Stimulated activated naive B cell treated with anti-CD40 and anti-IgM and Interleukin-4, amounts not matched to agents 10 μg/mL and 1 μg/mL and 100 μg/mL, for 72 hours (primary cell): ENCODE data around the gene TMEM243.
A peak's percentile ranks its signal among the peaks of the same experiment; 100 is the strongest.
"Not testable (repeated sequence)": the region's sequence is repeated elsewhere in the genome, so short reads cannot be mapped to it uniquely, and the experiment has no call there.

ENCODE experiments used
- ATAC-seq, 2 donors: fragments of 150-1000 bp; cut with Tn5 transposase; replicated peaks; 2 replicates each; pipeline ENCODE4 v1.10.0; 2021; ENCODE audit warnings: moderate library complexity in 1 of 2
- DNase-seq: peaks from one replicate; pipeline ENCODE4 v3.0.0; 2021
- H3K27ac Mint-ChIP-seq: one replicate; pipeline ENCODE4 v1.8.0; 2022; ENCODE audit warnings: mild to moderate bottlenecking, mixed read lengths
- H3K27me3 Mint-ChIP-seq, 2 donors: one replicate each; pipeline ENCODE4 v1.8.0; 2022; ENCODE audit warnings: mixed read lengths in 2 of 2
- H3K36me3 Mint-ChIP-seq, 2 donors: one replicate each; pipeline ENCODE4 v1.8.0; 2022; ENCODE audit warnings: mixed read lengths in 2 of 2, mild to moderate bottlenecking in 1 of 2
- H3K4me1 Mint-ChIP-seq, 2 donors: one replicate each; pipeline ENCODE4 v1.8.0; 2022; ENCODE audit warnings: mixed read lengths in 2 of 2, mild to moderate bottlenecking in 1 of 2
- H3K4me3 Mint-ChIP-seq, 2 donors: one replicate each; pipeline ENCODE4 v1.8.0; 2022; ENCODE audit warnings: mild to moderate bottlenecking in 2 of 2, mixed read lengths in 2 of 2, moderate library complexity in 1 of 2
- H3K9me3 Mint-ChIP-seq, 2 donors: one replicate each; pipeline ENCODE4 v1.8.0; 2022; ENCODE audit warnings: mixed read lengths in 2 of 2, mild to moderate bottlenecking in 1 of 2

The TMEM243 gene, protein sequence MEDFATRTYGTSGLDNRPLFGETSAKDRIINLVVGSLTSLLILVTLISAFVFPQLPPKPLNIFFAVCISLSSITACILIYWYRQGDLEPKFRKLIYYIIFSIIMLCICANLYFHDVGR

DNA sequence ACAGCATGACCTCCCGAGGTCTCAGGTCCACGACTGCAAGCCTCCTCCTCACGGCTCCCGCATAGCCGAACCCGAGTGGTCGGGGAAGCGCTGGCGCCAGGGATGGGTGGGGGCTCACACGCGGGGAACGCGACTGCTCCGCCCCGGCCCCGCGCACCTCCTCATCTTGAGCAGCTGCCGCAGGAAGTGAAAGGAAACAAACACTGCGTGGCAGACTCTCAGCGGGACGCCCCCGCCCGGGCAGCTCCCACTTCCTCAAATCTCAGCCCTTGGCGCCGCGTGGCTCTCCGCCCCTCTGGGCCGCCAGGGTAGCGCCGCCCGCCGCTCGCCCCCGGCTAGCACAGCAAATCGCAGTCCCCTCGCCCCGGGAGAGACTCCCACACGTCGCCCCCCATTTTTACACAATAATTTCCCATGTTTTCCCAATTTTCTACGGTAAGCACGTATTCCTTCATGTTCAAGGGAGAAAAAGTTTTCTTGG, at the start of gene TMEM243:
Gene TMEM243, minus strand, starts transcription at position 188 of the 481 bp plus-strand sequence. CDS start 229 bp downstream, outside the sequence.
- Mint-ChIP-seq H3K9me3 (no peaks in the 10 kb centered on the region), H3K4me3 (peak within 1 kb of the TSS; percentile 97 to 100), H3K4me1 (peaks cover 15 to 38% of the 10 kb centered on the region in 2 donors), H3K36me3 (peaks cover 20 to 24% of the 10 kb centered on the region in 2 donors), H3K27ac (peak within 1 kb of the TSS; percentile 100), H3K27me3 (no peaks in the 10 kb centered on the region)
- ATAC-seq: peak; percentile 60 to 67
- peak; percentile 93 for DNase-seq

DNA sequence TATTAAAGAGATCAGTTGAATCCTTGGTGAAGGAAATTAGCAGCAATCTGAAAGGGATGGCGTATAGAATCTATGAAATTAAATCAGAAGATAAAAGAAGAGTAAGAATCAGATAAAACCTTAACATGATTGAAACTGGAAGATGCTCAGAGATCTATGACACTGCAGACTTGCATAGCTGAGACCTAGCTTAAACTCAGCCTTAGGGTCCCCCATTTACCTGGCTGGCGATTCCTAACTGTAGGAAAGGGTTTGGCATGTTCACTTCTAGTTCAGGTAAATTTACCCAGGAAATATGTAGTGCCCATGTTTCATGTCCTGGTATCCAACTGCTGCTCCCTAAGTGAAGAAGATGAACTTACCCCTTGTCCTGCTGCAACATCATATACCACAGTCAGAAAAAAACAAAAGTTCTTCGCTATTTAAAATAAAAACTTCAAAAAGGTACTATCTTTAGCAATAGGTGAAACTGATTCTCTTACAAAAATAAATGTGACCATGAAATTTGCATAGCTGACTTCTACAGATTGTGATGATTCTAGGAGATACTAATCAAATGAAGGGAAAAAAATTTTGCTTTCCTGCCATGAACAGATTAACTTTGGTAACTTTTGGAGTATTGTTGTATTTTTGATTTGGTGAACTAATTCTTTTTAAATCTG, 47.8 kb upstream of the TMEM243 start:
- H3K27me3 Mint-ChIP-seq: peaks cover 22 to 37% of the 10 kb centered on the region in 2 donors
- ATAC-seq (no peak), DNase-seq (no peak)
- no peaks in the 10 kb centered on the region for H3K36me3 Mint-ChIP-seq
- no peak overlapping the region for H3K4me3 Mint-ChIP-seq
- H3K27ac Mint-ChIP-seq: no peak overlapping the region
- H3K4me1 Mint-ChIP-seq: peaks cover 2 to 6% of the 10 kb centered on the region in 2 donors
- peaks cover 0 to 7% of the 10 kb centered on the region in 2 donors for H3K9me3 Mint-ChIP-seq

DNA sequence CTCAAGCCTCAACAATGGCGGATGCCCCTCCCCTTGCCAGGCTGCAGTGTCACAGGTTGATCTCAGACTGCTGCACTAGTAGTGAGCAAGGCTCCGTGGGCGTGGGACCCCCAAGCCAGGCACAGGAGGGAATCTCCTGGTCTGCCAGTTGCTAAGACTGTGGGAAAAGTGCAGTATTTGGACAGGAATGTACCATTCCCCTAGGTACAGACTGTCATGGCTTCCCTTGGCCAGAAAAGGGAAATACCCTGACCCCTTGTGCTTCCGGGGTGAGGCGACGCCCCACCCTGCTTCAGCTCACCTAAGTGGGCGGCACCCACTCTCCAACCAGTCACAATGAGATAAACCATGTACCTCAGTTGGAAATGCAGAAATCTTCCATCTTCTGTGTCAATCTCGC, 44.0 kb upstream of the TMEM243 start:
- Mint-ChIP-seq H3K9me3 (peaks cover 0 to 4% of the 10 kb centered on the region in 2 donors), H3K27me3 (peaks cover 21 to 41% of the 10 kb centered on the region in 2 donors), H3K4me1 (peaks cover 5 to 12% of the 10 kb centered on the region in 2 donors), H3K27ac (no peak overlapping the region), H3K36me3 (no peaks in the 10 kb centered on the region), H3K4me3 (no peak overlapping the region)
- no peak for DNase-seq
- ATAC-seq: no peak

DNA sequence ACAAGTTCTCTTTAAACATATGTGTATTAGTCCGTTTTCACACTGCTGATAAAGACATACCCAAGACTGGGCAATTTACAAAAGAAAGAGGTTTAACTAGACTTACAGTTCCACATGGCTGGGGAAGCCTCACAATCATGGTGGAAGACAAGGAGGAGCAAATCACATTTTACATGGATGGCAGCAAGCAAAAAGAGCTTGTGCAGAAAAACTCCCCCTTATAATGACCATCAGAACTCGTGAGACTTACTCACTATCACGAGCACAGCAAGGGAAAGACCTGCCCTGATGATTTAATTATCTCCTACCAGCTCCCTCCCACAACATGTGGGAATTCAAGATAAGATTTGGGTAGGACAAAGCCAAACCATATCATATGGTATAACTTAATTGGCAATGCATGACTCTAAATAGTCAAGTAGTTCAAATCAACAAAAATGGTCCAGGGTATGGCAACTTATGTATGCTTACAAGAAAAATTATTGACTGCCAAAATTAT, 34.1 kb upstream of the TMEM243 start:
- no peak for DNase-seq
- Mint-ChIP-seq H3K4me3 (no peak overlapping the region), H3K9me3 (no peaks in the 10 kb centered on the region), H3K27ac (no peak overlapping the region), H3K27me3 (peaks cover 6 to 36% of the 10 kb centered on the region in 2 donors), H3K4me1 (no peaks in the 10 kb centered on the region), H3K36me3 (peaks cover 0 to 3% of the 10 kb centered on the region in 2 donors)
- no peak for ATAC-seq

DNA sequence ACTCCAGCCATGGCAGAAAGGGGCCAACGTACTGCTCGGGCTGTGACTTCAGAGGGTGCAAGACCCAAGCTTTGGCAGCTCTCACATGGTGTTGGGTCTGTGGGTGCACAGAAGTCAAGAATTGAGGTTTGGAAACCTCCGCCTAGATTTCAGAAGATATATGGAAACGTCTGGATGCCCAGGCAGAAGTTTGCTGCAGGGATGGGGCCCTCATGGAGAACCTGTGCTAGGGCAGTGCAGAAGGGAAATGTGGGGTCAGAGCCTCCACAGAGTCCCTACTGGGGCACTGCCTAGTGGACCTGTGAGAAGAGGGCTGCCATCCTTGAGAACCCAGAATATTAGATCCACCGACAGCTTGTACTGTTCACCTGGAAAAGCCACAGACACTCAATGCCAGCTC, 26.1 kb upstream of the TMEM243 start:
- H3K9me3 Mint-ChIP-seq: peaks cover 9 to 11% of the 10 kb centered on the region in 2 donors
- H3K27me3 Mint-ChIP-seq: peaks cover 6 to 16% of the 10 kb centered on the region in 2 donors
- peaks cover 2 to 10% of the 10 kb centered on the region in 2 donors for H3K36me3 Mint-ChIP-seq
- H3K4me3 Mint-ChIP-seq, H3K27ac Mint-ChIP-seq, H3K4me1 Mint-ChIP-seq, ATAC-seq, DNase-seq: not testable (repeated sequence)

DNA sequence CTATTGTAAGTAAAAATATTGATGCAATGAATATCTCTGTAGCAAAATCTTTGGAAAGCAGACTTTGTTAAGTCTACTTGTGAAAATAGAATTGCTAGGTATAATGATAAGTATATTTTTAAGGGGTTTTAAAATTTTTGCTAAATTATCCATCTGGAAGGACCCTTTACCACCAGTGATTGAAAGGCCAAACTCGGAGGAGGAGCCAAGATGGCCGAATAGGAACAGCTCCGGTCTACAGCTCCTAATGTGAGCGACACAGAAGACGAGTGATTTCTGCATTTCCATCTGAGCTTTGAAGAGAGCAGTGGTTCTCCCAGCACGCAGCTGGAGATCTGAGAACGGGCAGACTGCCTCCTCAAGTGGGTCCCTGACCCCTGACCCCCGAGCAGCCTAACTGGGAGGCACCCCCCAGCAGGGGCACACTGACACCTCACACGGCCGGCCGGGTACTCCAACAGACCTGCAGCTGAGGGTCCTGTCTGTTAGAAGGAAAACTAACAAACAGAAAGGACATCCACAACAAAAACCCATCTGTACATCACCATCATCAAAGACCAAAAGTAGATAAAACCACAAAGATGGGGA, 19.0 kb upstream of the TMEM243 start:
- not testable (repeated sequence) for H3K27ac Mint-ChIP-seq, H3K36me3 Mint-ChIP-seq, ATAC-seq, DNase-seq, H3K9me3 Mint-ChIP-seq, H3K4me3 Mint-ChIP-seq, H3K4me1 Mint-ChIP-seq
- peaks cover 0 to 15% of the 10 kb centered on the region in 2 donors for H3K27me3 Mint-ChIP-seq

DNA sequence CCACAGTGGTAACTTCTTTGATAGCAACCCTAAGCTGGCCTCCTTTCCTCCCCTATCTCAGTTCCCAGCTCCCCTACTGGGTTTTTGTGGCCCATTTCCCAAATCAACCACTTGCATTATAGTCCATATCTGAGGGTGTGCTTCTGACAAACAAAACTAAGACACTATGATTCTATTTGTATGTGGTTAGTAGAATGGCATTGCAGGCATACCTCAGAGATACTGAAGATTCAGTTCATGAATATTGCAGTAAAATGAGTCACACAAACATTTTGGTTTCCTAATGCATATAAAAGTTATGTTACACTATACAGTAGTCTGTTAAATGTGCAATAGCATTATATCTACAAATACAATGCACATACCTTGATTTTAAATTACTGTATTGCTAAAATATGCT, 15.4 kb upstream of the TMEM243 start:
- H3K27me3 Mint-ChIP-seq: peaks cover 4 to 15% of the 10 kb centered on the region in 2 donors
- no peaks in the 10 kb centered on the region for H3K36me3 Mint-ChIP-seq
- ATAC-seq (no peak), DNase-seq (no peak)
- no peak overlapping the region for H3K27ac Mint-ChIP-seq
- H3K9me3 Mint-ChIP-seq: no peaks in the 10 kb centered on the region
- peaks cover 0 to 7% of the 10 kb centered on the region in 2 donors for H3K4me1 Mint-ChIP-seq
- no peak overlapping the region for H3K4me3 Mint-ChIP-seq

DNA sequence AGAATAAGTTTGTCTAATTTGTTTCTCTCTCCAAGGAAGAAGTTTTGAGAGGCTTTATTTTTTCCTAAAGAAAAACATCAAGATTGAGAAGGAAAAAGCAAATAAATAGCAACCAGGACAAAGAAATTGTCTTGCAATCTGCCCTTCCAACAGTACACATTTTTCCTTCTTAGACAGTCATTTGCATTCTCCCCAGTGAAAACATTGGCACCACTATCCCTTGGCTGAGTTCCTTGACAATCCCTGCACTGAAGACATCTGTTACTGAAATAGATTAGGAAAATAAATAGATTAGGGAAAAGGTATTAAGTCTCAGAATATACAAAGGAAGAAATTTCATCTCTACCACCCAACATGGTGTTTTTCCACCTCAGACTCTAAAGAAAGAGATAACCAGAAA, 12.2 kb upstream of the TMEM243 start:
- DNase-seq (no peak), ATAC-seq (no peak)
- peaks cover 3 to 4% of the 10 kb centered on the region in 2 donors for H3K27me3 Mint-ChIP-seq
- H3K4me1 Mint-ChIP-seq: peaks cover 4 to 13% of the 10 kb centered on the region in 2 donors
- H3K27ac Mint-ChIP-seq: no peak overlapping the region
- H3K36me3 Mint-ChIP-seq: no peaks in the 10 kb centered on the region
- H3K4me3 Mint-ChIP-seq: no peak overlapping the region
- no peaks in the 10 kb centered on the region for H3K9me3 Mint-ChIP-seq

DNA sequence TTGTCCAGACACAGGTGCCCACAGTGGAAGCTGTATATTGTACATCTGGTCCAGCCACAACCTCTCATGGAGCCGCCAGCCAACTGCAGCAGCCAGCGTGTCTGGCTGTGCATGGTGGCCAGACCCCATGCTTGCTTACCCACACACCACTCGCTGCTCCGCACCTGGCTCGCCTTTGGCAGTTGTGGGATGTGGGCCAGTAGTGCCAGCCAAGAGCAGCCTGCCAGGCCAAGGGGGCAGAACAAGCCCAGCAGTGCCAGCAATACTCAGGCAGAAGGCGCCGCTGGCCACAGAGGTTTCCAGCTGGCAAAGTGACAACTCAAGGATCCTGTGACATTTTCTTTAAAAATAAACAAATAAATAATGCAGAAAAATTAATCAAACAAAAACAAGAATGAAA, 11.7 kb upstream of the TMEM243 start:
- no peaks in the 10 kb centered on the region for H3K36me3 Mint-ChIP-seq
- H3K27ac Mint-ChIP-seq: no peak overlapping the region
- H3K9me3 Mint-ChIP-seq: no peaks in the 10 kb centered on the region
- no peak overlapping the region for H3K4me3 Mint-ChIP-seq
- peaks cover 0 to 4% of the 10 kb centered on the region in 2 donors for H3K27me3 Mint-ChIP-seq
- ATAC-seq (no peak), DNase-seq (no peak)
- peaks cover 9 to 14% of the 10 kb centered on the region in 2 donors for H3K4me1 Mint-ChIP-seq

DNA sequence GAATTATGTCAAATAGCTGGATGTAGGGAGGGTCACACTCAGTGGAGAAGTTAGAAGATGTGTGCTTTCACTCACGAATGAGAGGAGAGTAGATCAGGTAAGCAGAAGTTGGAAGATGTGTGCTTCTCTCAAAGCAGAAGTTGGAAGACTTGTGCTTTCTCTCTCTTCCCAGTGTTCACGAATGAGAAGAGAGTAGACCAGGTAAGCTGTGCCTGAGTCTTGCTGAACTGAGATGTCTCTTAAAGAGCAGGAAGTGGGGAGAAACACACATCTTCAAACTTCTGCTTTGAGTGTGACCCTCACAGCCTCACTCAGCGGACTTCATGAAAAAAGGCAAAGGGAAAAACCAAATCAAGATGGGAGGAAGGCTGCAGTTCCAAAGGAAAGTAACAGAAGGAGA, 7.0 kb upstream of the TMEM243 start:
- no peaks in the 10 kb centered on the region for H3K9me3 Mint-ChIP-seq
- ATAC-seq: peak; percentile 70 to 77
- no peak overlapping the region for H3K27ac Mint-ChIP-seq

DNA sequence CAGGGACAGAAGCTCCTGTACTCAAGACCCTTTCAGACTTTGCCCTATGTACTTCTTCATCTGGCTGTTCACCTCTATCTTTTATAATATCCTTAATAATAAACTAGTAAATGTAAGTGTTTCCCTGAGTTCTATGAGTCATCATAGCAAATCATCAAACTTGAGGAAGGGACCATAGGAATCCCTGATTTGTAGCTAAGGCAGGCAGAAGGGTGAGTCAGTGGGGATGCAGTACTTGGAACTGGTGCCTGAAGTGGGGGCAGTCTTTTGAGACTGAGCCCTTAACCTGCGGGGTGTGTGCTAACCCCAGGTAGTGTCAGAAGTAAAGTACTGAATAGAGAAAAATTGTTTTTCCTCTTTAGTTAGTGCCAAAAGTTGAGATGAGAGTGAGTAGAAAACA, 6.2 kb upstream of the TMEM243 start:
- Mint-ChIP-seq H3K27me3 (no peaks in the 10 kb centered on the region), H3K4me3 (no peak overlapping the region), H3K36me3 (no peaks in the 10 kb centered on the region), H3K9me3 (no peaks in the 10 kb centered on the region), H3K27ac (no peak overlapping the region), H3K4me1 (peaks cover 17 to 22% of the 10 kb centered on the region in 2 donors)
- ATAC-seq (no peak), DNase-seq (no peak)

More for the DNA sequence above, 7.0 kb upstream of the TMEM243 start:
- no peak overlapping the region for H3K4me3 Mint-ChIP-seq
- no peak for DNase-seq
- no peaks in the 10 kb centered on the region for H3K27me3 Mint-ChIP-seq
- peaks cover 12 to 17% of the 10 kb centered on the region in 2 donors for H3K4me1 Mint-ChIP-seq
- no peaks in the 10 kb centered on the region for H3K36me3 Mint-ChIP-seq

DNA sequence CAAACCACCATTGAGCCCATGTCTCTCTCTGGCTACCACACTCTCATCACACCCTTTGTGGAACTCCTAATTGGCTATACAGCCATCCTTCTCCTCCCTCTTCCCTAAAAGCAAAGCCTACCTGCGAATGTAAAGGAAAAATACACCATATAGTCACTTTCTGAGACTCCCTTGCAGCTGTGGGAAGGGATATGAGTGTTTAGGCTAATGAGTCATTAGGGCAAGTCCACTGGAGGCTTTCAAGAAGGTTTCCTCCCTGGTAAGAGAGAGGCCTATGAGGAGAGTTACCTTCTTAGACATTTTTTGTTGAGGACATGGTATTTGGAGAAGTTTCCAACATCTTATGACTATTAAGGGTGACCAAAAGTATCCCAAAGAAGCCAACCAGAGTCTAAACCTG, 4.1 kb upstream of the TMEM243 start:
- H3K36me3 Mint-ChIP-seq: peaks cover 9 to 14% of the 10 kb centered on the region in 2 donors
- no peak for ATAC-seq
- no peaks in the 10 kb centered on the region for H3K9me3 Mint-ChIP-seq
- DNase-seq: no peak
- H3K27me3 Mint-ChIP-seq: no peaks in the 10 kb centered on the region
- H3K4me1 Mint-ChIP-seq: peaks cover 22 to 38% of the 10 kb centered on the region in 2 donors
- no peak overlapping the region for H3K27ac Mint-ChIP-seq
- no peak overlapping the region for H3K4me3 Mint-ChIP-seq

DNA sequence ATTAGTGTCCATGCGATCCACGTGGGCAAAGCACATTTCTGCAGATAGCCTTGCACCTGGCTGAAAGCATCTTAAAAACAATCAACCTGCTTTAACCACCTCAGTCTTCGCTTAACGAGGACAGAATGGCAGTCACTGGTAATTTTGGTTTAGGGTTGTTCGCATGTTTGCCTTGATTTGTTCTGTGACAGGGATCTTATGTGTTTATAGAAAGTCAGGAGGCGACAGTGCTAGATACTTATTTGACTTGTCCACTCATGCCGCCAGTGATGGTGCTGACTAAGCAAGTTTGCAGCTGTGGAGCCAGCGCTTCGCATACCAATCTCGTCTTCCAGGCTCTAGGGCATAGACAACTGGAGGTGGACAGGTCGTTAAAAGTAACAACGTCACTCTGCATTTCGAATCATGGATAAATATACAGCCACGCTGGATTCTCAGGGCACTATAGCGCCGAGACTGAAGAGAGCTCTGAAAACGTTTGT, 1.2 kb upstream of the TMEM243 start:
- peak overlapping the region; percentile 100 for H3K27ac Mint-ChIP-seq
- H3K27me3 Mint-ChIP-seq: no peaks in the 10 kb centered on the region
- DNase-seq: no peak
- H3K36me3 Mint-ChIP-seq: peaks cover 19 to 24% of the 10 kb centered on the region in 2 donors
- no peak for ATAC-seq
- no peaks in the 10 kb centered on the region for H3K9me3 Mint-ChIP-seq
- H3K4me1 Mint-ChIP-seq: peaks cover 17 to 36% of the 10 kb centered on the region in 2 donors
- peak overlapping the region; percentile 97 to 100 for H3K4me3 Mint-ChIP-seq

DNA sequence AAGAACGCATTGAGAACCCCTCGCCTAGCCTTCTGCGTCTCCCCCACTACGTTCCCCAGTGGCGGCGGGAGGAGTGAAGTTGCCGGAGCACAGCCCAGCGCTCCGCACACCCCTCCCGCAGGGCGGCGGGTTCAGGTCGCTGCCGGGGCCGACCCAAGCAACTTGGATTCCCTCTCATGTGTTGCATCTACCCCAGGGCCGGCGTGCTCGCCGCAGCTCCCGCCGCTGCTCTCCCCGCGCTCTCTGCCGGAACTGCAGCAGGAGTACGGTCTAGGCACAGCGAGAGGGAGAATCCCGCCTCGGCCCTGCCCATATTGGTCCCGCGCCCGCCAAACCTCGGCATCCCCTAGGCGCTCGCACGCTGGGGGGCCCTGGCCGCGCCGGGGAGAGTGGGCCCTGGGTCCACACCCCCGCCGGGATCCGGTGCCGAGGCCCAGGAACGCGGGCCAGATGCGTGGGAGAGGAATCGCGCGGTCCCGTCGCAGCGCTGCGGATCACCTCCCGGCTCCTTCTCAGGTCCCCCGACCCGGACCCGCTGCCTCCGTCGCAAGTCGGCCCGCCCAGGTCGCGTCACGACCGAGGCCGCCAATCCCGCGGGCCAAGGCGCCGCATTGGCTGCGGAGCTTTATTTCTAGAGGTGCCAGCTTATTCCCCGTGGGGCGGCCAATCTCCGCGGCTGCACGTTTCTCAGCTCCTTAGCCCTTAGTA, 648 bp upstream of the TMEM243 start:
- Mint-ChIP-seq H3K4me1 (peaks cover 15 to 36% of the 10 kb centered on the region in 2 donors), H3K27ac (peak overlapping the region; percentile 100), H3K27me3 (no peaks in the 10 kb centered on the region), H3K36me3 (peaks cover 19 to 24% of the 10 kb centered on the region in 2 donors), H3K9me3 (no peaks in the 10 kb centered on the region), H3K4me3 (peak overlapping the region; percentile 97 to 100)
- ATAC-seq: peak; percentile 43 to 48
- DNase-seq: peak; percentile 86
